ENCODE data around the gene TMEM94. TPM values are rescaled to one million over a fixed set of nuclear protein-coding genes. Genes with fewer than 3 reads are reported as not detected.

The TMEM94 gene
- total RNA-seq, 1 donor from 2014 or later, result 72.9 TPM

GRCh38 chr17:75521951-75522727 lies 65.7 kb downstream of the TMEM94 start:
- intact Hi-C loops (cut with micrococcal nuclease), result no loop called here

- intact Hi-C loops (cut with micrococcal nuclease), result no loop called here
These were observed 67.2 kb downstream of the TMEM94 start for GRCh38 chr17:75523647-75524046.

GRCh38 chr17:75524269-75524969 lies 68.0 kb downstream of the TMEM94 start:
- intact Hi-C loops (cut with micrococcal nuclease), result no loop called here

GRCh38 chr17:75524970-75525805 lies 68.8 kb downstream of the TMEM94 start, which contains the start of gene LLGL2:
Gene LLGL2, plus strand, starts transcription at chr17:75525697. Its CDS starts 17,730 bp downstream, at chr17:75543427.
- intact Hi-C loops (cut with micrococcal nuclease), result loop anchor here (1.0 kb wide), 1 partner anchor 9 kb away; the partner anchor contains the start of gene TSEN54

DNA sequence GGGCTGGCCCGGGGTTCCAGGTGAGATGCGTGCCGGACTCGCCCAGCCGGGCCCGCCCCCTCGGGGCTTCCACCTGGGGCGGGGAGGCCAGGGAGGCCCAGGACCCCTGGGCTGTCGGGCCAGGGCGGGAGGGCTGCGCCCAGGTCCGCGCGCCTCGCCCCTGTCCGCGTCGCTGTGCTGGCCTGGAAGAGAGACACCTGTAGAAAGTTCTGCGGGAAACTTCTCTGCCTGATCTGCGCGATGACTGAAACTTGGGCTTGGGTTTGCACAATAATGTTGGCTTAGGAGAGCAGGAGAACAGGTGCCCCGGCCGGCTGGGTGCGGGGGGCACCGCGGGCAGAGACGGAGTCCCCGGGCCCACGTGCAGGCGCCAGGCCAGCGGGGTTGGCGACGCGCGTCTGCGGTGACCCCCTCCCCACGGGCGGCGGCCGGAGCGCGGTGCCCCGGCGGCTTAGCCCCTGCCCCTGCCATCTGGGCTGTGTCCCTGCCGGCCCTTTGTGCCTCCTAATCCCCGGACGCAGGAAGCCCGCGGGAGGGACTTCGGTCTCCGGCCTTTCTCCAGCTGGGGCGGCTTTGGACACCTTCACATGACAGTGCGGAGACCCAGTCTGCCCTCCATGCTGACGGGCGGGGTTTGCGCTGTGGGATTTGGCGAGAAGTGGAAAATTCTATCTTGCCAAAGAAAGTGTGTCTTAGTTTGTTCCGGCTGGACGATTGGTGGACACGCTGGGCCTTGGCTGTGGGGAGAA lies 69.5 kb downstream of the TMEM94 start:
- intact Hi-C loops (cut with micrococcal nuclease), result loop anchor here (1.0 kb wide), 1 partner anchor 10 kb away; the partner anchor contains the start of gene TSEN54

DNA sequence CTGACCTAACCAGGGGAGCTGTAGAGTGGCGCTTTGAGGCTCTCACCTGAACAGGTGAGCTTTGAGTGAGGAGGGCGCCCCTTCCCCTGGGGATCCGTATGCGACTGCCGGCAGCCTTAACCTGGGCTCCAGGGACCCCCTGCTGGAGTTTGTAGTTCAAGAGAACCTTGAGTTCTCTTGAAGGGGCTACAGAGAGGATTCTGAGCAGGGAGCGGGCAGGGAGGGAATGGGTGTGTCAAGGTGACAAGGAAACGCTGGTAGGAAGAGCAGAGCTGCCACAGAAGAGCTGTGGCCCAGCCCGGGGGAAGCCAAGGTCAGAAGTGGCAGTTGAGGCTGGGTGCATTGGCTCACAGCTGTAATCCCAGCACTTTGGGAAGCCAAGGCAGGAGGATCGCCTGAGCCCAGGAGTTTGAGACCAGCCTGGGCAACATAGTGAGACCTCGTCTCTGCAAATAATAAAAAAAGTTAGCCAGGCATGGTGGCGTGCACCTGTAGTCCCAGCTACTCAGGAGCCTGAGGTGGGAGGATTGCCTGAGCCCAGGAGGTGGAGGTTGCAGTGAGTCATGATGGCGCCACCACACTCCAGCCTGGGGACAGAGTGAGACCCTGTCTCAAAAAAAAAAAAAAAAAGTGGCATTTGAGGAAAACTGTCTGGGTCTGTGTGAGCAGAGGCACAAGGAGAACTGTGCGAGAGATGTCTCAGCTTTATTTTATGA lies 70.3 kb downstream of the TMEM94 start:
- intact Hi-C loops (cut with micrococcal nuclease), result no loop called here

DNA sequence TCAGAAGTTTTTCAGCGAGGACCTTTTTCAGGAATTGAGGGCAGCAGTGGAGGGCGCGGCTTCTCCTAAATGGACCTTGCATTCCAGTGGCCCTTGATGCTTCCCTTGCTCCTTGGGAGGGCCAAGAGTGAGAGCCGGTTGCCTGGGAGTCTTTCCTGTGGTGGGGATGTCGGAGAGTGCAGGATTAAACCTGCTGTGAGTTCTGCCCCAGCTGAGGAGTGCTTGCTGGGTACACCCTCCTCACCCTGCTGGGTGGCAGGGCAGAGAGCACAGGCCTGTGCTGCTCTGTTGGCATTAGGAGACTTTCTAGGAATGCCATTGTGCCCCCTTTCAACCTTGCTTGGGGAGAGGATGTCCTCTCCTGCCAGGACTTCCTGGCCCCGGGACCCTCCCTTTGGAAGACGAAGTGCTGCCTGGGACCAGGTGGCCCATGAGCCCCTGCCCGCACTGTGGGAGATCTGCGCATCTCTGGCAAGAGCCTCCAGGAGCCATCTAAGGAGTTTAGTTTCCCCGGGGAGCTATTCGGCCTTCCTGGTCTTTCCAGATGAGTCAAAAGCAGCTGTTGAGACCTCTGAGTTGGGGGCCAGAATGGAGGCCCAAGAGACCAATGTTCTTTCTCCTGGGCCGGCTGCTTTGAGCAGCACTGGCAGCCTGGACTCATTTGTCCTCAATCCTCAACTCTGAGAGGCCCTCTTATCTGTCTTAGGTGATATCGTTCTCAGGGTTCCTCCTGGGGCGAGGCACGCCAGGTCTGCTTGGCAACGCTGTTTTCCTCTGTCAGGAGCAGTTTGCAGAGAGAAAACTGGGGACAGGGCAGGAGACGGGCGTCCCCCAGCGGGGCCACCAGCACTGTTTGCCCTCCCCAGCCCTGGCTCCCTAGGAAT lies 74.6 kb downstream of the TMEM94 start:
- intact Hi-C loops (cut with micrococcal nuclease), result no loop called here

DNA sequence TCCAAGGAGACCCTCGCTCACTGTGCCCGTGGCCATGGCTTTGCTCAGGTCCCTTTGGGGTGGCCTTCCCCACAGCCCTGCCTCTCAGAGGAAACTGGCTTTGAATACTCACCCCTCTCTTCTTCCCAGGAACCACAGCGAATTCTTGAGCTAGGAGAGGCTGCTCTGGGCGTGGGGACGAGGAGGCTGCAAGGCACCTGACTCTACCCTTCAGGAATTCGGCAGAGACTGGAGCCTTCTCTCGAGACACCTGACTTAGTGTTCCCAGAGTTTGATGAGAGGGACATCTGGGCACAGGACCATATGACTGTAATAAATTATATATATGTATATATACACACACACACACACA lies 75.3 kb downstream of the TMEM94 start:
- intact Hi-C loops (cut with micrococcal nuclease), result no loop called here

DNA sequence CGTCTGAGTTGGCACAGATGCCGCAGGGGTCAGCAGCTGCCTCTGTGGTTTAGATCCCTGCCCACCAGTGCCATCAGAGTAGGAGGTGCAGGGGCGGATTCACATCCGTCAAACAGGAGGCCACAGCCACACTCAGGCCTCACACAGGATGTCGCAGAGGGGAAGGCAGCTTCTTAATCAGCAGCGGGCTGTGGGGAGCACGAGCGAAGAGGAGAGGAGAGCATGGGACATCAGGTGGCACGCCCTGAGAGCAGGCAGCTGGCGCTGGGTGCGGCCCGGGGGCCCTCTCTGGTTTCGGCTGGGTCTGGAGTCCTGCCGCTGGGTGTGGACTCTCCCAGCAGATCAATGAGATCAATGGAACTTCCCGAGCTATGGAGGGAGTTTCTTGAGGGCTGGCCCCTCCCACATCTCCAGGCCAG lies 78.7 kb downstream of the TMEM94 start:
- intact Hi-C loops (cut with micrococcal nuclease), result no loop called here

DNA sequence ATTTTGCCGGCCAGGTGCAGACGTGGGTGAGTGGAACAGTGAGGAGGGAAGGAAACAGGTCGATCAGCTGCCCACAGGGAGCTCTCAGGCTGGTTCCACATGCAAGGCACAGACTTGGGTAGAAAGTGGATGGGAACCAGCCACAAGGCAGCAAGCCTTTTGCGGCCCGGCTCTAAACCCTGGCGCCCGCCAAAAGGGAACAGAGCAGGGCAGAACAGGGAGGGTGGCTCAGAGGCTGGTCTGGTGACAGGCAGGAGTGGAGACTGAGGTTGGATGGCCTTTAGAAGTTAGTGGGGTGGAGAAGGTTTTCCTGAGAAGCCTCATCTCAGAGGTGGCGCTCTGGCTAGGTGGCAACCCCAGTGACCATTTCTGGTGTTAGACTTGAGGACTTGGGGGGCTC lies 79.4 kb downstream of the TMEM94 start:
- intact Hi-C loops (cut with micrococcal nuclease), result no loop called here

- intact Hi-C loops (cut with micrococcal nuclease), result no loop called here
These were observed 79.9 kb downstream of the TMEM94 start for GRCh38 chr17:75536366-75536765.

- intact Hi-C loops (cut with micrococcal nuclease), result no loop called here
These were observed 83.7 kb downstream of the TMEM94 start for GRCh38 chr17:75539967-75540729.

DNA sequence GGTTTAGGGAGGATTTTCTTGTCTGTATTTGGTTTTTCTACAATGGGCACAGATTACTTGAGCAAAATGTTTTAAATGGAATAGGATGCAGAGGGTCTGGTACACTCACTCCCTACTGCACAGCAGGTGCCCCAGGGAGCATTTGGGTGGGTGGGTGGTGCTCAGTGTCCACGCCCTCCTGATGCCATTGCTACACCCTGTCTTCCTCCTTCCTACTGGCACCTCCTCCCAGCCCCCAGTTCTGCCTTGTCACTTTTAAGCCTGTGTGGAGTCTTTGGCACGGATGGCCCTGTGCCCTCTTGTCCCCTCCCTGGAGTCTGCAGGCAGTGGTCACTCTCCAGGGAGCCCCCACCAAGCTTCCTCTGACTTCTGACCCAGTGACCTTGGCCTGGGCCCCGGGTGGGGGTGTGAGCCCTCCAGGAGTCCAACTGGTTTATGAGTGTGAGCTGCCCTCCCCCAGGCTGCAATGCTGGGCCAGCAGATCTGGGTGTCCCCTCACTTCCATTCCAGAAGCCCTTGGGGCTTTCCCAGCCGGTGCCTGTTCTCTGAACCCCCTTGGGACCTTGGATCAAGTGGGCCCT lies 84.6 kb downstream of the TMEM94 start:
- intact Hi-C loops (cut with micrococcal nuclease), result no loop called here

GRCh38 chr17:75542229-75542628 lies 85.8 kb downstream of the TMEM94 start:
- intact Hi-C loops (cut with micrococcal nuclease), result no loop called here

DNA sequence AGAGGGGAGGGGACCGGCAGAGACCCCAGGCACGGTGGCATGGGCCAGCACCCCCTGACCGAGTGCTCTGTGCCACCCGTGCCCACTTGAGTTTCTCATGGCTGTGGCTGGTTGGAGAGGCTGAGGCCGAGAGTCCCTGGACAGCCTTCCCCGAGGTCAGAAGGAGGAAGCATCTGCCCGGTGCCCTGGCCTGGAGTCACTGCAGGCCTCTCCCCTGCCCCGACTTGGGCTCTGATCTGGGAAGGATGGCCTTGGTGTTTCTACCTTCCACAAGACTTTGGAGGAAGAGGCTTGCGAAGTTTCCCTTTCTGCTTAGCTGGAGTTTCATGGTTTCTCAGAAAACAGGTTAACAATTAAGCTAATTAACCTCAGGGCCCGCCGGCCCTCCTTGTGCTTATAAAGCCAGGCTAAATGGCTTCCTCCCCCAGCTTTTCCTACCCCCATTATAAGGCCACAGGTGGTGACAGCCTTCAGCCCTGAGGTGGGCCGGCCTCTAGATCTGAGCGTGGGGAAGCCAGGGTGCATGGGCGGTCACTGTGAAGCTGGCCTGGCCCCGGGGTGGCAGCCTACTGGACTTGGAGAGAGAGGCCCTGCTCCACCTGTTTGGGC lies 86.4 kb downstream of the TMEM94 start:
- intact Hi-C loops (cut with micrococcal nuclease), result no loop called here

- intact Hi-C loops (cut with micrococcal nuclease), result no loop called here
These were observed 87.8 kb downstream of the TMEM94 start for GRCh38 chr17:75544250-75544649.

GRCh38 chr17:75546181-75546580 lies 89.7 kb downstream of the TMEM94 start:
- intact Hi-C loops (cut with micrococcal nuclease), result no loop called here

GRCh38 chr17:75547091-75547490 lies 90.7 kb downstream of the TMEM94 start:
- intact Hi-C loops (cut with micrococcal nuclease), result no loop called here
